GM21528 (cell line): ENCODE measurements around the gene DDX3X.
"Not testable (repeated sequence)": the region's sequence is repeated elsewhere in the genome, so short reads cannot be mapped to it uniquely, and the experiment has no call there.

ENCODE experiments used
- ATAC-seq: cut with Tn5 transposase; IDR thresholded peaks from one replicate; pipeline ENCODE4 v1.9.1; 2021; ENCODE audit warnings: mild to moderate bottlenecking, moderate library complexity; ENCODE audit not compliant: unreplicated experiment, low FRiP score

The DDX3X gene

GRCh38 chrX:41333744-41334362, at the start of gene DDX3X:
Gene DDX3X (plus strand): TSS chrX:41334162. CDS start chrX:41334253, 91 bp downstream.
- ATAC-seq, result peak; percentile 56

DNA sequence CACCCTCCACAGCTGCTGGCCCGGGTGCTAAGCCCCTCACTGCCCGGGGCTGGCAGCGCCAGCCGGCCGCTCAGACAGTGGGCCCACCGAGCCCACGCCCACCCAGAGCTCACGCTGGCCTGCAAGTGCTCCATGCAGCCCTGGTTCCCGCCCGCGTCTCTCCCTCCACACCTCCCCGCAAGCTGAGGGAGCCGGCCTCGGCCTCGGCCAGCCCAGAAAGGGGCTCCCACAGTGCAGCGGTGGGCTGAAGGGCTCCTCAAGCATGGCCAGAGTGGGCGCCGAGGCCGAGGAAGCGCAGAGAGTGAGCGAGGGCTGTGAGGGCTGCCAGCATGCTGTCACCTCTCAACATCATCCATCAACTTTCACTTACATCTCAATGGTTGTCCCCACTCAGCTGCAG, 48.0 kb upstream of the DDX3X start:
- not testable (repeated sequence) for ATAC-seq

- no peak for ATAC-seq
Observed at GRCh38 chrX:41288641-41289040, 45.3 kb upstream of the DDX3X start.

- no peak for ATAC-seq
Observed at GRCh38 chrX:41289095-41289494, 44.9 kb upstream of the DDX3X start.

GRCh38 chrX:41291309-41291708, 42.7 kb upstream of the DDX3X start:
- ATAC-seq, result no peak

DNA sequence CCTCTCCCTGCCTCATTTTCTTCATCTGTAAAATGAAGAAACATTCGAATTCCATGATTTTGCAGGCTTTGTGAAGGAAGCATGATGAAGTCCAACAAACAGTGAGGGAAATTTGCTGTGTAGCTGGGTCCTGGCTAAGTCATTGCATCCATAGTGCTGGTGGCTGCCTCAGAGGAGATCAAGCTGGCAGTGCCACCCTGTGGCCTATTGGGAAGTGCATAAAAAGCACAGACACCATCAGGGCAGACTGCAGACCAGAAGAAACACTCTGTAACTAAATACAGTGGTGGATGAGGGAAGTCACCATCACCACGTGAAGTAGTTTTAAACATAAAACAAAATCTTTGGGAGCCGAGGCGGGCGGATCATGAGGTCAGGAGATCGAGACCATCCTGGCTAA, 40.7 kb upstream of the DDX3X start:
- ATAC-seq, result no peak

- ATAC-seq, result no peak
Observed at GRCh38 chrX:41300758-41301437, 33.1 kb upstream of the DDX3X start.

- no peak for ATAC-seq
Observed at GRCh38 chrX:41301438-41301824, 32.5 kb upstream of the DDX3X start.

DNA sequence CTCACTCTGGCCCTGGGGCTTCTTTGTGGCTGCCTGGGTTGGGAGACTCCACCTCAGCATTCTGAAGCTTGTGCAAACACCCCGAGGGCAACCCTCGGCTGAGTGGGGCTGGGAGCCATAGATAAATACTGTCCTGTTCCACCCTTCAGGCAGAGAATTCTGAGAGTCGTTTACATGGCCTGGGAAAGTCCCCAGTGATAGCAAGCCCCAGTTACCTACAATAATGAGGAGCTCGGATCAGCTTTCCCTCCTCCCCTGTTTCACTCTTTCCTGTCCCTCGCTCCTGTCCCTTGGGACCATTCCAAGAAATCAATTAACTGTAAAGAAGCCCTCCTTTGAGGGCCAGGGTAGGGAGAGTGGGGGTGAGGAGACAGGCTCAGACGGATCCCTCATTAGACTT, 31.6 kb upstream of the DDX3X start:
- ATAC-seq, result no peak

DNA sequence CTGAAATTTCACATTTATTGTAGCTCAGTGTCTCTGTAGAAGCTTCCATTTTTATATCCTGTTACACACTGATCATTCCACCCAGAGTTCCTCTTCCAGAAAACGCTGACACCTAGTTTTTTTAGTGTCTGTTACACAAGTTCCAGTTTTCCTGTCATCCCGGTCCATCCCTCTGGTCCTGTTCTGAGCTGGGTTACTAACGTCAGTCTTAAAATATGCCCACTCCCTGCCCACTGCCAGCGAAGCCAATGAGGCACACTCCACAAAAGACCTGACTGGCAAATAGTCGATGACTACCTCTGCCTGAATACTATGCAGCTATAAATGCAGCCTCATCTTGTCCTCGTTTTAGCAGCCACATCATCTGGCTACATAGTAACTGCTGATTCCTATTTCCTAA, 30.9 kb upstream of the DDX3X start:
- ATAC-seq, result no peak

- ATAC-seq, result no peak
Observed at GRCh38 chrX:41304178-41304577, 29.8 kb upstream of the DDX3X start.

DNA sequence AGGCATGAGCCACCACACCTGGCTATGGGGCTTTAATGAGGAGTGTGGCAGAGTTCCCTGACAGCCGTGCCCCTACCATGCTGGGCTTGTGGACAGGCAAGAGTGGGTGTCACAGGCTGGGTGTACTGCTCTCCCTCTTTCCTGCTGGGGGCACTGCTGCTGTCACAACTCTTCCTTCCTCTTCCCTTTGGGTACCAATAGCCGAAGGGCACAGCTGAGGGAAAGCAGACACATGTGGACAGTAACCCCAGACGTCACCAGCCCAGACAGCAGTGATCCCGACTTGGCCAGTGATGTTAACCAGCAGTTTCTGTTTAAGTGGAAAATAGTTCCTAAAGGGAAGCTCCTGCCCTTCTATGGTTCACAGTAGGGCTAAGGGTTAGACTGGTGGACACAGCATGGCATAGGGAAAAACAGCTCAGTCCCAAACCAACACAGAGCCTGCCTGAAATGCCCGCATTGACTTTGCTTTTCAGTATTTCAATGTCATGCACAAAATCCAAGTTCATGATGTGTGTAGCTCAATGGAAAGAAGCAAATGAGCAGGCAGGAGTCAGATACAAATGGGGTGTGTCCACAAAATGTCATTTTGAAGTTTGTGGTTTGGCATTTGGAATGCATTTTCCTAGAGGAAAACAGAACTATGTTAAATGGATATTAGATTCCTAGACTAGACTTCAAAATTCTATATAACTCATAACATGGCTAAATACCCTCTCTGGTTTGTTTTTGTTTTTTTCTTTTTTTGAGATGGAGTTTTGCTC, 24.9 kb upstream of the DDX3X start:
- no peak for ATAC-seq

GRCh38 chrX:41312786-41313185, 21.2 kb upstream of the DDX3X start:
- ATAC-seq, result no peak

DNA sequence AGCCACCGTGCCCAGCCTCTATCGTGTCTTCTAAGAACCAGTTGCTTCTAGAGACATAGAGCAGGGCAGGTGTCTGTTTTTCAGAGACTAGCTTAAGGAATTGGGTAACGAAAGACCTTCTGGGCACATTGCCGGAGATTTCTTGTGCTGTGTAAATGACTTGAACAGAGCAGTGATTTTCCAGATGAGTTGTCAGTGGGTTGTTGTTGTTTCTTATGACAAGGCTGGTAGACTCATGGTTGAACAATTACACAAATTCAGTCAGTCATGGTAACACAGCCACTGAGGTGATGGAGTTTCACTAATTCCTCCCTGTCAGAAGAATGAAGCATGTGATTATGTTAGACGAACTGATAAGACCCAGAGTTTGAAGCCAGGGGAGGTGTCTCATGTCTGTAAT, 20.5 kb upstream of the DDX3X start:
- ATAC-seq, result no peak

- no peak for ATAC-seq
Observed at GRCh38 chrX:41314204-41314603, 19.8 kb upstream of the DDX3X start.

DNA sequence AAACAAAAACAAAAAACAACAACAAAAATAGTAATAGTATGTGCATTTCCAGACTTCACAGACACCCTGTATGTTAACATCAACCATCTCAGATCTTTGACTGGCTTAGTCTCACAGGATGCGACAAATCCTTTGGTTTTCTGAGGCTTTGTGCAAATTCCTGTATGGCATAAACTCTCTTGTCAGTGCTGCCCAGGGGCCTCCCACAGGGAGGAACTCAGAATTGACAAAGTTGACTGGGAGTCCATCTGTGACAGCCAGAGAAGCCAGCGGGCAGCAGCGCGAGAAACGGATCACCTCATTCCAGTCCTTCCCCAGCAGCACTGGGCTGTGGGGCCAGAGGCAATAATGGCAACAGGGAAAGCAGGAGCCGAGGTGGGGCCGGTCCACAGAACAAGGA, 19.1 kb upstream of the DDX3X start:
- no peak for ATAC-seq

DNA sequence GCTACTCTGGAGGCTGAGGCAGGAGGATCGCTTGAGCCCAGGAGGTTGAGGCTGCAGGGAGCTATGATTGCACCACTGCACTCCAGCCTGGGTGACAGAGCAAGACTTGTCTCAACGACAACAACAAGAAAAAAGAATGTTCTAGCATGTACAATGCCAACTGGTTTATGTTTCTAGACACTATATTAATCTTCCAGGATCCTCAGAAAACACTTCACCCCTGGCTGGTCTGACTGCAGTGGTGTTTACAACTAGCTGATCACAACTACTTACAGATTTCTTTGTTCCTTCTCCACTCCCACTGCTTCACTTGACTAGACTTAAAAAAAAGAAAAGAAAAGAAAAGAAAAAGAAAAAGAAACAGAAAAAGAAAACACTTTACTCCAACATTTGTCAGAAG, 17.7 kb upstream of the DDX3X start:
- ATAC-seq, result not testable (repeated sequence)

GRCh38 chrX:41317477-41318208, 16.3 kb upstream of the DDX3X start:
- no peak for ATAC-seq

DNA sequence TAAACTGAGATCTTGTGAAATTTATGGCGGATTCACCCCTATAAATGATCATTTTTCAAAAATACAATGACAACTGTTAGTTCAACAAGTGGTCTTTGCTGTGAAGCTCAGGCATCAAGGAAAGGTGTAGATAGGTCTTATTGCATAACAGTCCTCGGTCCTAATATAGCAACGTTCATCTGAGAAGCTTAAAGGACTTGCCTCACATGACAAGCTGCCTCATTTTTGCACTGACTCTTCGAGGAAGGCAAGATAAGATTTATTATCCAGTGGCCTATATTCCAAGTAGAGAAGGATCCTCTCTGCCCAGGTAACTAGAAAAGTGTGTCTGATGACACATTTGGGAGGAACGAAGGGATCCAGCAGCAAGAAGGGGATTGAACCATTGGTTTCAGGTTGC, 13.6 kb upstream of the DDX3X start:
- ATAC-seq, result no peak

DNA sequence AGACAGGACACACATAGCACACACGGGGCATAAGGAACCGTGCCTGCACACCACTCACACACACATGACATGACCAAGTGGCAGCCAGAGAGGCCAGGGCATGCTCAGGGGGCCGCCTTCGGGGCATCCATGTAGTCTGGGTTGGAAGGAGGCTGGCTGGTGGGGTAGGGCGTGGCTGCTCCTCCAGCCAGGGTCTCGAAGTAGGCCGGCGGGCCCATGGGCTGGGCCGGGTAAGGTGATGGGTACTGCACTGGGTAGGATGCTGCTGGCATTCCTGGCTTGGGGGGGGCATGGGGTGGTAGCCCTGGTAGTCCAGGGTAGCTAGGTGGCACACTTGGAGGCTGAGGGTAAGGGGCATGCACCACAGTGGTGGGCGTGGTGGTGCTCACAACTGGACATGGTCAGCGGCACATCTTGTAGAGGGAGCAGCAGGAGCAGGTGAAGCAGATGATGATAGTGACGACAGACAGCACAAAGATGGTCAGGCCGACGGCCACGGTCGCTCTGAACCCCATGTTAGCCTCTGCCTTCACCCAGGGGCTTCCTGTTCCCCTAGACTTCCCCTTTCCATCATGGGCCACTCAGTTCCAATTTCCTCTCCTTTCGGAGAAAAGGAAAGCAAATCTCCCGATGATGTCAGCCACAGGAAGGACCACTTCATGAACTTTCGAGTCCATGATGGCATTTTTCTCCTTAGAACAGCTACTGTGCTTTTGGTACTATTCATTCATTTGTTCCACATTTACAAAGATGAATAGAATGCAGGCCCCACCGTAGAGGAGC, 10.9 kb upstream of the DDX3X start:
- ATAC-seq, result no peak
